Memory B cell (primary cell): ENCODE results near the gene TNK1.
"Not testable (repeated sequence)": the region's sequence is repeated elsewhere in the genome, so short reads cannot be mapped to it uniquely, and the experiment has no call there.

Experiments
- ATAC-seq: fragments of 150-1000 bp; cut with Tn5 transposase; 2 replicates; pipeline ENCODE4 v1.10.0; 2021; ENCODE audit warnings: low read depth, mild to moderate bottlenecking, moderate library complexity
- DNase-seq, 2 donors: peaks; one replicate each; pipeline ENCODE4 v3.0.0; 2022; ENCODE audit warnings: low spot score in 2 of 2
- H3K27ac Mint-ChIP-seq: one replicate; pipeline ENCODE4 v1.8.0; 2022; ENCODE audit warnings: mild to moderate bottlenecking, moderate library complexity, mixed read lengths
- H3K27me3 Mint-ChIP-seq: one replicate; pipeline ENCODE4 v1.8.0; 2022; ENCODE audit warnings: mixed read lengths
- H3K36me3 Mint-ChIP-seq: one replicate; pipeline ENCODE4 v1.8.0; 2022; ENCODE audit warnings: mild to moderate bottlenecking, mixed read lengths
- H3K4me1 Mint-ChIP-seq: one replicate; pipeline ENCODE4 v1.8.0; 2022; ENCODE audit warnings: mixed read lengths
- H3K4me3 Mint-ChIP-seq: one replicate; pipeline ENCODE4 v1.8.0; 2022; ENCODE audit warnings: mild to moderate bottlenecking, moderate library complexity, mixed read lengths
- H3K9me3 Mint-ChIP-seq: one replicate; pipeline ENCODE4 v1.8.0; 2022; ENCODE audit warnings: mixed read lengths

The TNK1 gene

GRCh38 chr17:7380855-7381683, at the start of gene TNK1:
TSS of gene TNK1 (plus strand) at chr17:7381089. CDS start at chr17:7382927, 1,838 bp downstream.
- no peak for ATAC-seq
- no peak within 1 kb of the TSS for H3K27ac Mint-ChIP-seq

DNA sequence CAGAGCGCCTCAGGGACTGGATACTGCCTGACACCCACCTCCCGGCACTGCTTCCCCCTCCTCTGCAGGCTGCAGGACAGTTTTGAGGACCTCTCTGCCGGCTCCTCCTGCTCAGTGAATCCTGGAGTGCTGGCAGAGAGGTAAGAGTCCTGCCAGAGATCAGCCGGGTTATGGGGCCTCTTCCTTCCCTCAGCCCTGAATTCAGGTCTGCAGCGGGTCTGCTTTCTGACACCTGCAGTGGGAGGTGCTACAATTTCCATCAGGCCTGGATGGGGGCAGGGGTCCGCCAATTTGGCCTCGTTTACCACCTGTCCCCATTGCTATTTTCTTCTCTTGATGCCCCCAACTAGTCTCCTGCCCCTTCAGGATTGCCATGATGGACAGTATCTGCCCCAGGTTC, 48.8 kb upstream of the TNK1 start:
- H3K27me3 Mint-ChIP-seq, result no peaks in the 10 kb centered on the region
- peaks cover 2% of the 10 kb centered on the region for H3K36me3 Mint-ChIP-seq
- no peak for DNase-seq
- H3K4me1 Mint-ChIP-seq, result peaks cover 41% of the 10 kb centered on the region
- H3K27ac Mint-ChIP-seq, result peak overlapping the region; percentile 76
- peak overlapping the region; percentile 69 for H3K4me3 Mint-ChIP-seq
- no peak for ATAC-seq
- H3K9me3 Mint-ChIP-seq, result no peaks in the 10 kb centered on the region

More at GRCh38 chr17:7380855-7381683, at the start of gene TNK1:
- Mint-ChIP-seq H3K4me3 (no peak within 1 kb of the TSS), H3K9me3 (peaks cover 5% of the 10 kb centered on the region), H3K4me1 (peaks cover 8% of the 10 kb centered on the region), H3K27me3 (peaks cover 20% of the 10 kb centered on the region), H3K36me3 (peaks cover 3% of the 10 kb centered on the region)
- no peak for DNase-seq

DNA sequence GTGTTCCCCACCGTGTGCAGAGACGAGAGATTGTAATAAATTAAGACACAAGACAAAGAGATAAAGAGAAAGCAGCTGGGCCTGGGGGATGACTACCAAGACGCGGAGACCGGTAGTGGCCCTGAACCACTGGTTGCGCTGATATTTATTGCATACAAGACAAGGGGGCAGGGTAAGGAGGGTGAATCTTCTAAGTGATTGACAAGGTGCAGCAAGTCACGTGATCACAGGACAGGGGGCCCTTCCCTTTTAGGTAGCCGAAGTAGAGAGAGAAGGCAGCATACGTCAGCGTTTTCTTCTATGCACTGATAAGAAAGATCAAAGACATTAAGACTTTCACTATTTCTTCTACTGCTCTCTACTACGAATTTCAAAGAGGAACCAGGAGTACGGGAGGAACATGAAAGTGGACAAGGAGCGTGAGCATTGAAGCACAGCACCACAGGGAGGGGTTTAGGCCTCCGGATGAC, 48.3 kb upstream of the TNK1 start:
- not testable (repeated sequence) for H3K9me3 Mint-ChIP-seq, H3K27me3 Mint-ChIP-seq, H3K36me3 Mint-ChIP-seq, ATAC-seq
- H3K4me1 Mint-ChIP-seq, result peaks cover 41% of the 10 kb centered on the region
- H3K27ac Mint-ChIP-seq, result peak overlapping the region; percentile 76
- peak in 1 of 2 donors; percentile 42 for DNase-seq
- H3K4me3 Mint-ChIP-seq, result peak overlapping the region; percentile 69

- peaks cover 4% of the 10 kb centered on the region for H3K36me3 Mint-ChIP-seq
- peaks cover 38% of the 10 kb centered on the region for H3K4me1 Mint-ChIP-seq
- H3K4me3 Mint-ChIP-seq, result peak overlapping the region; percentile 88
- H3K27me3 Mint-ChIP-seq, result no peaks in the 10 kb centered on the region
- no peaks in the 10 kb centered on the region for H3K9me3 Mint-ChIP-seq
- H3K27ac Mint-ChIP-seq, result peak overlapping the region; percentile 93
- DNase-seq, result no peak
- ATAC-seq, result no peak
Observed at GRCh38 chr17:7334938-7335538, 45.9 kb upstream of the TNK1 start.

- peak overlapping the region; percentile 93 for H3K27ac Mint-ChIP-seq
- H3K27me3 Mint-ChIP-seq, H3K36me3 Mint-ChIP-seq, DNase-seq, H3K9me3 Mint-ChIP-seq, ATAC-seq: not testable (repeated sequence)
- H3K4me1 Mint-ChIP-seq, result peaks cover 40% of the 10 kb centered on the region
- H3K4me3 Mint-ChIP-seq, result peak overlapping the region; percentile 88
Observed at GRCh38 chr17:7335765-7336164, 45.1 kb upstream of the TNK1 start.

- H3K27ac Mint-ChIP-seq, result peak within 1 kb of the TSS; percentile 93
- DNase-seq (peak; percentile 60 to 61), ATAC-seq (peak; percentile 95)
- H3K9me3 Mint-ChIP-seq, result no peaks in the 10 kb centered on the region
- peaks cover 9% of the 10 kb centered on the region for H3K36me3 Mint-ChIP-seq
- H3K4me1 Mint-ChIP-seq, result peaks cover 42% of the 10 kb centered on the region
- no peaks in the 10 kb centered on the region for H3K27me3 Mint-ChIP-seq
- H3K4me3 Mint-ChIP-seq, result peak within 1 kb of the TSS; percentile 88
Observed at GRCh38 chr17:7336240-7337175, 44.4 kb upstream of the TNK1 start, which contains the start of gene ACAP1. TSS of gene ACAP1 (plus strand) at chr17:7336529. CDS start at chr17:7336735, 206 bp downstream.

GRCh38 chr17:7337600-7337999, 43.3 kb upstream of the TNK1 start:
- H3K27me3 Mint-ChIP-seq, H3K9me3 Mint-ChIP-seq, DNase-seq: not testable (repeated sequence)
- Mint-ChIP-seq H3K4me3 (peak overlapping the region; percentile 88), H3K4me1 (peaks cover 38% of the 10 kb centered on the region), H3K27ac (peak overlapping the region; percentile 93), H3K36me3 (peaks cover 10% of the 10 kb centered on the region)
- ATAC-seq, result peak; percentile 17

- H3K36me3 Mint-ChIP-seq, result peaks cover 16% of the 10 kb centered on the region
- no peak overlapping the region for H3K4me3 Mint-ChIP-seq
- ATAC-seq (no peak), DNase-seq (no peak)
- H3K9me3 Mint-ChIP-seq, result no peaks in the 10 kb centered on the region
- H3K27me3 Mint-ChIP-seq, result no peaks in the 10 kb centered on the region
- peaks cover 34% of the 10 kb centered on the region for H3K4me1 Mint-ChIP-seq
- H3K27ac Mint-ChIP-seq, result no peak overlapping the region
Observed at GRCh38 chr17:7340179-7340578, 40.7 kb upstream of the TNK1 start.

GRCh38 chr17:7341842-7342241, 39.0 kb upstream of the TNK1 start:
- Mint-ChIP-seq H3K4me1 (peaks cover 24% of the 10 kb centered on the region), H3K36me3 (peaks cover 17% of the 10 kb centered on the region), H3K9me3 (no peaks in the 10 kb centered on the region), H3K27me3 (no peaks in the 10 kb centered on the region), H3K27ac (no peak overlapping the region), H3K4me3 (no peak overlapping the region)
- DNase-seq, result no peak
- ATAC-seq, result no peak

GRCh38 chr17:7343250-7343649, 37.6 kb upstream of the TNK1 start:
- Mint-ChIP-seq H3K4me3 (no peak overlapping the region), H3K36me3 (peaks cover 22% of the 10 kb centered on the region), H3K27ac (peak overlapping the region; percentile 47), H3K9me3 (no peaks in the 10 kb centered on the region), H3K4me1 (peaks cover 14% of the 10 kb centered on the region), H3K27me3 (no peaks in the 10 kb centered on the region)
- DNase-seq, result no peak
- ATAC-seq, result no peak

DNA sequence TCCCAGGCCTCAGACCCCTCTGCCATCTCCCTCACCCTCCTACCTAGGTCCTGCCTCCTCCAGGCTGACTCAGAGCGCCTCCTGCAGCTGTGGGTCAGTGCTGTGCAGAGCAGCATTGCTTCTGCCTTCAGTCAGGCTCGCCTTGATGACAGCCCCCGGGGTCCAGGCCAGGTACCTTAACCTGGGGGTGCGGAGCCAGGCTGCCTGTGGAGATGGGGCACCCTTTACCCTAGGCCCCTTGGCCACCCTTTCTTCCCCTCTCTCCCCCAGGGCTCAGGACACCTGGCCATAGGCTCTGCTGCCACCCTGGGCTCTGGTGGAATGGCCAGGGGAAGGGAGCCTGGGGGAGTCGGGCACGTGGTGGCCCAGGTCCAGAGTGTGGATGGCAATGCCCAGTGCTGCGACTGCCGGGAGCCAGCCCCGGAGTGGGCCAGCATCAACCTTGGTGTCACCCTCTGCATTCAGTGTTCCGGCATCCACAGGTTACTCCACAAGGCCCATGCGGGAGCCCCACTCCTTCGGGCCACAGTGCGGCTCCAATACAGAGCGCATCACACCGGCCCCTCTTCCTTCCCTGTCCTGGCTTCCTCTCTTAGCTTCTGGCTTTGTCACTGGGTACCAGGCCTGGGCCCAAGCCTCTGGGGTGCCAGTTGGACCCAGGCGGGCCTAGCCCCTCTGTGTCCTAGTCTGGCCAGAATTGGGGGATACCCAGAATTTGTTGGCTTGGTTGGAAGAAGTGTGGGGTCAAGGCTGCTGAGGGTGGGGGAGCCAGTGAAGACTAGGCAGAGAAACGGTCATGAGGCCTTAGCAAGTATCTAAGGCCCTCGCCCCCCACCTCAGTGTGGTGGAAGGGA, 33.9 kb upstream of the TNK1 start:
- Mint-ChIP-seq H3K36me3 (peaks cover 15% of the 10 kb centered on the region), H3K9me3 (no peaks in the 10 kb centered on the region), H3K4me1 (peaks cover 18% of the 10 kb centered on the region), H3K4me3 (no peak overlapping the region), H3K27me3 (no peaks in the 10 kb centered on the region), H3K27ac (no peak overlapping the region)
- DNase-seq (no peak), ATAC-seq (no peak)

- no peak overlapping the region for H3K27ac Mint-ChIP-seq
- no peak for ATAC-seq
- H3K4me3 Mint-ChIP-seq, result no peak overlapping the region
- no peaks in the 10 kb centered on the region for H3K9me3 Mint-ChIP-seq
- no peak for DNase-seq
- no peaks in the 10 kb centered on the region for H3K27me3 Mint-ChIP-seq
- peaks cover 24% of the 10 kb centered on the region for H3K4me1 Mint-ChIP-seq
- peaks cover 15% of the 10 kb centered on the region for H3K36me3 Mint-ChIP-seq
Observed at GRCh38 chr17:7347630-7348477, 33.0 kb upstream of the TNK1 start.
